Measurements from ENCODE around the gene ERICH4.
"Not testable (repeated sequence)": the region's sequence is repeated elsewhere in the genome, so short reads cannot be mapped to it uniquely, and the experiment has no call there.

ERICH4 gene

DNA sequence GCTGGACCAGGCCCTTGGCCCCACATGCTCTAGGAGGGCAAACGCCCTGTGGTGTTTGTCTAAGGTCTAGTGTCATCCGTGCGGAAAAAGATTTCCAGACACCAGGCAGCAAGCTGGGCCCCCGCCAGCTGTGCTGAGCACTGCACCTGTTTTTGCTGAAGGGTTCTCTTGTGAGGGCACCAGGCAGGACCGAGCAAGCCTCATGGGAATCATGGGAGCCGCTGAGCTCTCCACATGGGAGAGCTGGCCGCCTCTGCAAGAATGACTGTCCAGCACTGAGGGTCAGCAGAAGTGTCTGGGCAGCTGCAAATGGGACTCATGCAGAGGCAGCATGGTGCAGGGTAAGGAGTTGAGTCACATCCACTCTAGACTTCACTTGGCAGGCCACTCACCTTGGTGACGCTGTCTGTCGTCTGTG lies 27.8 kb upstream of the ERICH4 start:
- DNase-seq, result peak; percentile 20

DNA sequence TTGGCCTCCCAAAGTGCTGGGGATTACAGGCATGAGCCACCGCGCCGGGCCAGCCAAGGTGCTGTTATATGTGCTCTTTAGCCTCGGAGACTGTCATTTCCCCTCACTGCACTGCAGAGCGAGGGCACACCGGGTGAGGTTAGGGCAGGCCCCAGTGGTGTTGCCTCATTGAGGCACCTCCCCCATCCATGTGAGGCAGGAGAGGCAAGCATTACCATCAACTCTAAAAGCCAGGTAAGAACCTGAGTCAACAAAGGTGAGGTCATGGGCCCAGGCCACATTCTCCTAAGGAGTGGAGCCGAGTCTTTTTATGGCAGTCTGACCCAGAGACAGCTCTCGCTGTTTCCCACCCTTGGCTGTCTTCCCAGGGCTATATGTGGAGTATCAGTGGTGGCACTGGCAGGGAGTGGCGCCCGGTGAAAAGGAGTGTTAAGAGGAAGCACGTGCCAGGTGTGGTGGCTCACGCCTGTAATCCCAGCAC lies 26.7 kb upstream of the ERICH4 start:
- no peak for DNase-seq

DNA sequence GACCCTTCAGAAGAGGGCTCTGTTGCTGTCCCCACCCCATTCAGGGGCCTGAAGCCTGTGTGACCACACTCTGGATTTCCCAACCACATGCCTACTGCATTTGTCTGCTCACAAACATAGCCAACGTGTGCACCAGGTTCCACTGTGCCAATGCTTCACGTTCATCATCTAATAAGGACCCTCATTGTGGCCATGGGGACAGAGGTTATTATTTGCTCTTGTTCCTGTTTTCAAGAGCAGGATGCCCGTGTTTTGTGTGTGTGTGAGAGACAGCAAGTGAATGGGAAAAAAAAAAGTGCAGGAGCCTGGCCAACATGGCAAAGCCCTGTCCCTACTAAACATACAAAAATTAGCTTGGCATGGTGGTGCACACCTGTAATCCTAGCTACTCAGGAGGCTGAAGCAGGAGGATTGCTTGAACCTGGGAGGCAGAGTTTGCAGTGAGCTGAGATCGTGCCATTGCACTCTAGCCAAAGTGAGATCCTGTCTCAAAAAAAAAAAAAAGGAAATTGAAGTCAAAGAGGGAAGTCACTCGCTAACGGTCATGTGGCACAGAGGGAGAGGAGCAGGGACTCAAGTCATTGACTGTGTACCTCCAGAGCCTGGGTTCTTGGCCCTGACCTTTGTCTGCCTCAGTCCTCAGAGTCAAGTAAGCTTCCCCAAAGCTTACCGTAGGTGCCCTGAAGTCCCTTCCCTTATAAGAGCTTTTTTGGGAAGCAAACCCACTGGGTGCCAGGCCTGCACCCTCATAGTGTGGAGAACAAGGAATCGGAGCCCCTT lies 22.7 kb upstream of the ERICH4 start:
- DNase-seq, result no peak

DNA sequence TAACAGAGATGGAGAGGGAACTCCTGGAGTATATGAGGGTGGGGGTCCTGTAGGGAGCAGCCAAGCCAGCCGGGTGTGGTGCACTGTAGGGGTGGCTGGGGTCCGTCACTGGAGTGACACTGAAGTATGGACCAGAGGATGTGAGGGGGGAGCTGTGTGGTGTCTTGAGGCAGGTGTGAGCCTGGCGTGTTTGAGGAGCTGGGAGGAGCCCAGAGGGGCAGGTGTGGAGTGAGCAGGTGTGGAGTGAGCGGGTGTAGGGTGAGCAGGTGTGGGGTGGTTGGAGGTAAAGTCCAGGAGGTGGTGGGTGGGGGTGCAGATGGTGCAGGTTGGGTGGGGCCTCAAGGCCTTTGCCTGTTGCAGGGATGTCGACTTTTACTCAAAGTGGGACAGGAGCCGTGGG lies 21.6 kb upstream of the ERICH4 start:
- no peak for DNase-seq

DNA sequence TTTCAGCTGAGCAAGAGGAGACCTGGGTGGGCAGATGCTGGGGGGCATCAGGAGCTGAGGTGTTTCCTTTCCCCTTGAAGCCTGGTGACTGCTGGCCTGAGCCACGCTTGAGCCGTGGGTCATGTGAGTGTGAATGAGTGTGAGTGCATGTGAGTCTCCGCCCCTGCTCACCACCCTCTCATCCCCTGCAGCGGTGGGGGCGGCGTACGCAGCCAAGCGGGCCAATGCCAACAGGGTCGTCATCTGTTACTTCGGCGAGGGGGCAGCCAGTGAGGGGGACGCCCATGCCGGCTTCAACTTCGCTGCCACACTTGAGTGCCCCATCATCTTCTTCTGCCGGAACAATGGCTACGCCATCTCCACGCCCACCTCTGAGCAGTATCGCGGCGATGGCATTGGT lies 21.0 kb upstream of the ERICH4 start:
- no peak for DNase-seq

DNA sequence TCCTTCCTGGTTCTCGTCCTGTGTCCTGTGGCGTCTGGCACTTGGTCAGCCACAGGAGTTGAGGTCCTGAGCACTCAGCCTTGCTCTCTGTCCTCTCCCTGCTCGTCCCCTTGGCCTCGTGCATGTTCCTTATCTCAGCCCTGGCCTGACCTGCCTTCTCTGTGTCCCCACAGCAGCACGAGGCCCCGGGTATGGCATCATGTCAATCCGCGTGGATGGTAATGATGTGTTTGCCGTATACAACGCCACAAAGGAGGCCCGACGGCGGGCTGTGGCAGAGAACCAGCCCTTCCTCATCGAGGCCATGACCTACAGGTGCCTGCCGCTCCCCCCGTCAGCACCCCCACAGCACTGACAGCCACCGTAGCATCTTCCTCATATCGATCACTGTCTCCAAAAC lies 20.5 kb upstream of the ERICH4 start:
- DNase-seq, result no peak

DNA sequence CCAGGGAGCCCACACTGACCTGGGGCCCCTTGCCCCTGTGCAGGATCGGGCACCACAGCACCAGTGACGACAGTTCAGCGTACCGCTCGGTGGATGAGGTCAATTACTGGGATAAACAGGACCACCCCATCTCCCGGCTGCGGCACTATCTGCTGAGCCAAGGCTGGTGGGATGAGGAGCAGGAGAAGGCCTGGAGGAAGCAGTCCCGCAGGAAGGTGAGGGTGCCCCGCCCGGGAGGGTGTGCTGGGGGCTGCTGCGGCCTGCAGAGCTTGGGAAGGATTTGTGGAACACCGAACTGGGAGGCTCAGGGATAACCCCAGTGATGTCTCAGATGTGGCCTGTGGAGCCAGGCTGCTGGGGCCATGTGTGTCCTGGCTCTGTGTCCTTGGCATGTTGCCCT lies 20.0 kb upstream of the ERICH4 start:
- no peak for DNase-seq

- no peak for DNase-seq
Observed at GRCh38 chr19:41424335-41425173, 18.4 kb upstream of the ERICH4 start.

GRCh38 chr19:41425174-41426115 lies 17.5 kb upstream of the ERICH4 start:
- DNase-seq, result no peak

GRCh38 chr19:41426116-41426841 lies 16.7 kb upstream of the ERICH4 start:
- no peak for DNase-seq

- no peak for DNase-seq
Observed at GRCh38 chr19:41426952-41427646, 15.9 kb upstream of the ERICH4 start, which contains the start of gene B3GNT8. B3GNT8 (minus strand) TSS chr19:41427374; CDS start chr19:41426778, 596 bp downstream.

DNA sequence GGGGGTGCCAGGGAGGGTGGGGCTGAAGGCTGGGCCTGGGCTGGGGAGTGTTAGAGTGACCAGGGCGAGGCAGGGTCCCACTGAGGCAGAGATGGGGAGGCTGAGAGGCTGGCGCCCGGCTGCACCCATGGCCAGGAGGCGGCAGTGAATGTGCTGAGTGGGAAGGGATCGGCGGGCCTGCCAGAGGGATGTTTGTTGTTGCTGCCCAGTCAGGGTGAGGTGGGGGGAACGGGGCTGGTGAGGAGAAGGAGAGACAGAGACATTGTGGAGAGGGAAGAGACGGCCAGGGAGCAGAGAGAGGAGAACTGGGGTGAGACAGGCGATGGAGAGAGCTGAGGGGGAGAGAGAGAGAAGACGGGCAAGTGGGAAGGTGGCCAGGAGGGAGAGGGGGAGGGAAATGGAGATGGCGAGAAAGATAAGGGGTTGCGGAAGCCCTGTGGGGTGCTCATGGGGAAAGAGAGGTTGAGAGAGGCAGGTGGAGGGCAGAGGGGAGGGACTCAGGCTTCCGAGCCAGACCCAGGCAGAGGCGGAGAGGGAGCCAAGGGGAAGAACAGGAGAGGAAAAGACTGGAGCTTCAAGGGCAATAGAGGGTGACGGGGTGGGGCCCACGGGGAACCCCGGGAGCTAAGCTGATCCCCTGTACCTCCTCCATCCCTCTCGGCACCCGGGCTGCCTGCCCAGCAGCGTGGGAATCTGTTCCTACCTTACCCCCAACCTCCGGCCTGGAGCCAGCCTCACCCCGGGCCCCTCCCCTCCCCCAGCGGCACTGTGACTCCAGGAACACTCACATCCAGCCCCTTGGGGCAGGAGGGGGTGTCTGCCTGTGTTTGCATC lies 15.1 kb upstream of the ERICH4 start:
- DNase-seq, result no peak

DNA sequence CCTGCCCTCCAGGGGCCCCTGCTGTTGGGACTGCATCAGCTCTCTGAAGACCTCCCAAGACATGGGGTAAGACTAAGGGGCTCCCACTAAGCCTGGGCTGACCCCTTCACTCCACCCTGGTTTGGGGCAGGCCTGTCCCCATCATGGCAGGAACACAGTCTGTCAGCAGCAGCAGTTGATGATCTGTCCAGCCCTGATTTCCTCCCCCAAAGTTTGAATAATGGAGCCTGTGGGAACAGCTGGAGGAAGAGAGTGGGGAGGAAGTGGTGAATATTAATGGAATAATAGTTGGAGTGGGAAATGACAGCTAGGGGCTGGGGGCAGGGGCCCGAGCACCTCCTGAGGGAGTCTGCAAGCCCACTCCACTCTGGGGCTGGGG lies 14.5 kb upstream of the ERICH4 start:
- no peak for DNase-seq

DNA sequence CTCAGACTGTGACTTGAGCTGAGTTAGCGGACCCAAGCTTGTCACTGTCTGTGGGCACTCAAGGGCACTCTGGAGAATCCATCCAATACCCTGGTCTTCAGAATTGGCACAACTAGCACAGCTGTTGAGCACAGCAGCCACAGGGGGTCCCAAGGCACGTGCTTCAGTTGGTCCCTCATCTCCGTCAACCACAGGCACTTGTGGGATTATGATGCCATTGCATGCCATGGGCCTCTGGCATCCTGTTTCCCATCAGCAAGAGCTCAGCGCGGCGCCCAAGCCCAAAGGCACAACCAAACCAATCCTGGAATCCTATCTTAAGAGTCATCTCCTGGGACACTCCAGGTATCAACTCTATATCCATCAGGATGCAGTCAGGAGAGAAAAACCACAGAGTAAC lies 12.0 kb upstream of the ERICH4 start:
- DNase-seq, result no peak

GRCh38 chr19:41431426-41432386 lies 11.2 kb upstream of the ERICH4 start:
- DNase-seq, result no peak

GRCh38 chr19:41433171-41433570 lies 9.8 kb upstream of the ERICH4 start:
- no peak for DNase-seq

DNA sequence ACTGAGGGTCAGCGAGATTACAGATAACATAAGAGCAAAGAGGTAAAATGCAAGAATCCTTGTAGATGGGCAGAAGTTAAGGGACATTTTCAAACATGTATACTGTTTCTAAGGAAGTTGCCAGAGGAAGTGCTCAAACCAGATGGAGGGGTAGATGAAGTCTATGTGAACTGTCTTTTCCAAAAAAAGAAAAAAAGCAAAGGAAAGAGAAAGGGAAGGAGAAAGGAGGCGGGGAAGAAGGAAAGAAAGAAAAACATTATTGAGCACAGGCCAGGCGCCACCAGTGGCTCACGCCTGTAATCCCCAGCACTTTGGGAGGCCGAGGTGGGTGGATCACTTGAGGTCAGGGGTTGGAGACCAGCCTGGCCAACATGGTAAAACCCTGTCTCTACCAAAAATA lies 8.5 kb upstream of the ERICH4 start:
- DNase-seq, result no peak

DNA sequence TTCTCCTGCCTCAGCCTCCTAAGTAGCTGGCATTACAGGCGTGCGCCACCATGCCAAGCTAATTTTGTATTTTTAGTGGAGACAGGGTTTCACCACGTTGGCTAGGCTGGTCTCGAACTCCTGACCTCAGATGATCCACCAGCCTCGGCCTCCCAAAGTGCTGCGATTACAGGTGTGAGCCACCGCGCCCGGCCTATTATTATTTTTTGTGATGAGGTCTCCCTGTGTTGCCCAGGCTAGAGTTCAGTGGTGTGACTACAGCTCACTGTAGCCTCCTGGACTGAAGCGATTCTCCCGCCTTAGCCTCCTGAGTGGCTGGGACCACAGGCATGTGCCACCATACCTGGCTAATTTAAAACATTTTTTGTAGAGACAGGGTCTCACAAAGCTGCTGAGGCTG lies 7.6 kb upstream of the ERICH4 start:
- DNase-seq, result not testable (repeated sequence)

GRCh38 chr19:41435936-41436673 lies 6.9 kb upstream of the ERICH4 start:
- DNase-seq, result no peak

Data from NCI-H1092 (cell line).